Liver (tissue), 3 donors: ENCODE data around the gene NEK11.

ENCODE experiments used
- CTCF ChIP-seq: fragments of 150-350 bp; IDR thresholded peaks from 2 replicates; pipeline ENCODE4 v1.5.1; 2017; ENCODE audit warnings: improper control_type of control experiment, low read depth, low read length; ENCODE audit not compliant: missing input control
- EGR1 ChIP-seq, 2 donors: IDR thresholded peaks; 2 replicates each; pipeline ENCODE4 v1.6.1; 2016 to 2018; ENCODE audit warnings: antibody characterized with exemption in 2 of 2, low read depth in 2 of 2
- YY1 ChIP-seq: IDR thresholded peaks from 2 replicates; pipeline ENCODE4 v1.6.1; 2016; ENCODE audit warnings: antibody characterized with exemption, mild to moderate bottlenecking
- donor health status: healthy.
- donor health status: healthy.

- TF ChIP-seq EGR1 (IDR thresholded peaks at IDR 0.05; ENCODE audit: low read depth in 2 of 2), result no peak
- TF ChIP-seq YY1, result no peak
- TF ChIP-seq CTCF, result no peak
Observed at GRCh38 chr3:131020122-131020693, 6.5 kb upstream of the NEK11 start.
